OCI-M1 (cell line): ENCODE results near the gene CREB5.

Experiments used
- DNase-seq: peaks from one replicate; lab custom pipeline; 2025; lab: John Stamatoyannopoulos, UW

The CREB5 gene

GRCh38 chr7:28512668-28513440 is 100.5 kb downstream of the CREB5 start:
- DNase-seq = no peak

GRCh38 chr7:28516390-28517172 is 104.3 kb downstream of the CREB5 start:
- no peak for DNase-seq

DNA sequence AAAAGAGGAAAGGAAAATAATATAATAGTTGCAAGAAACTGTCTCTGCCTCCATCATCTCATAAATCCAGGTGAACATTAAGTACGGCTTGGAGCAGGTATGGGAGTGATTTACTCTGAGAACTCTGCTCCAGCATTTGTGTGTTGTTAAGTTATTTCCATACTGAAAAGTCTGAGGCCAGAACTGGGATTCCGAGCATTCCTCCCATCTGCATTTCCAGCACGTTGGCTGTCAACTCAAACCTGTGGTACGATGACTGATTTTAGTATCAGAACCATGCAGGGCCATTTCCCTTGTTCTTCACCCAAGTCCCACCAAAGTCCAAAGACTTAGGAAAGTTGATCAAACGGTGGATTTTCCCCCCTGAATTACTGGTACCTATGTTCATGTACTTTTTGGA is 104.9 kb downstream of the CREB5 start:
- no peak for DNase-seq

DNA sequence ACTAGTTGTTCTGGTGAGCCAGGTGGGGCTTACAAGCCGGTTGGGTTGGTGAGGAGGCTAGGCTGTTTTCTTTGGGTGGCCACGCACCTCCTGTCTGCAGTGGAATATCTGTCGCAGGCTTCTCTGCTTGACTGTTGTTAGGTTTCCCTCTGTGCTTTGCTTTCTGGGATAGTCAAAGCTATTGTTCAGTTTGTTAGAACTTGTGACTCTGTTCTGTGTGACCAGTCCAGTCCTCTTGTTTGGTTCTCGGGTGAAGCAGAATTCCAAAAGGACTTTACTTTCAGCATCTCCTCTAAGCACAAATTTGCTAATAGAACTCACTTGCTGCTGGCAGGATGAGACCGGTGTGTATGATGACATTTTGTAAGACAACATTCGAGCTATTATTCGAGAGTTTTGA is 105.3 kb downstream of the CREB5 start:
- no peak for DNase-seq

- DNase-seq = no peak
These were observed 108.0 kb downstream of the CREB5 start for GRCh38 chr7:28520074-28521015.

DNA sequence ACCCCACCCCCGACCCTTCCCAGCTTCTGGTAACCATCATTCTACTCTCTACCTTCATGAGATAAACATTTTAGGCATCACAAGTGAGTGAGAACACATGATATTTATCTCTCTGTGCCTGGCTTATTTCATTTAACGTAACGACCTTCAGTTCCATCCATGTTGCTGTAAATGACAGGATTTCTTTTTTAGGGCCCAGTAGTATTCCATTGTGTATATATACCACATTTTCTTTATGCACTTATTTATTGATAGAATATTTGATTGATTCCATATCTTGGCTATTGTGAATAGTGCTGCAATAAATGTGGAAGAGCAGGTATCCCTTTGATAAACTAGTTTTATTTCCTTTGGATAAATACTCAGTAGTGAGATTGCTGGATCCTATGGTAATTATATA is 112.7 kb downstream of the CREB5 start:
- no peak for DNase-seq

- DNase-seq = no peak
These were observed 116.6 kb downstream of the CREB5 start for GRCh38 chr7:28528899-28529298.

DNA sequence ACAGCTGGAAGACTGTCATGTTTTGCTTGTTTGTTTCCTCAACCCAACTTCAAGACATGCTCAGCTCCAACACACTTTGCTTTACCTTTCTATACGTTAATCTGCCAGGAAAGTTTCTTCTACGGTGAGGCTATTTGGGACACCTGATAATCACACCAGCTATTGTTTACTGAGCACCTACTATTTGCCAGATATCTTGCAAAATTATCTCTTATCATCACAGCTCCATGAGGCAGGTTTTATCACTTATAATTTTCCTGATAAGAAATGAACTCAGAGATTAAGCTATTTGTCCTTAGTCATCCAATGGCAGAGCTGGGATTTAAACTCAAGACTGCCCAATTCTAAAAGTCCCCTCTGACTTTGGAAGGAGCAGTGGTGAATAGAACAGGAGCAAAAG is 117.4 kb downstream of the CREB5 start:
- no peak for DNase-seq

DNA sequence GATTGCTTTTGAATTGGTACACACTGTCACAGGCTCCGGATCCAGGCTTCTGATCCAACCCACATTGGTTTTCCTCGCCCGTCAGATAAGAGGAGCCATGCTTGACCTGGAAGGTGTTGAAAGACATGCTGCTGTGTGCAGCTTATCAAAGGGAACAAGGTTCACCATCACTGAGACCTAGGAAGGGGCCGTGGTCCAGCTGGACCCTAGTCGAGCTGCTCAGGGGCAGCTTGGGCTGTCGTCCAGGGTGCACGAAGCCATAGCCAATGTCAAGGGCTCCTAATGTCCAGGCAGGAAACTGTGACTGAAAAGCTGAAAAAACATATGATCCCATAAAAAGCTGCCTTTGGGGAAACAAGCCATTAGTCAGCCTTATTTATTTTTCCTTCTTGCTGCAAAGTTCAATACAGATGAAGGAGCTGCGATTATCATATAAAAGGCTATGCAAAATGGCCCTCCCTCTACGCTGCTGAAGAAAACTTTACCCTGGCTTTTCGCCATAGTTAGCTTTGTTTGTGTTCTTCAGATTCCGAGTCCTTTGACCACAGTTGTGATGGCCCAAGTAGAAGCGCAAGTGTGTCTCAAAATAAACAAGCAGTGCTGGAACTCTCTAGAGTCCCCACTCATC is 118.0 kb downstream of the CREB5 start:
- no peak for DNase-seq

DNA sequence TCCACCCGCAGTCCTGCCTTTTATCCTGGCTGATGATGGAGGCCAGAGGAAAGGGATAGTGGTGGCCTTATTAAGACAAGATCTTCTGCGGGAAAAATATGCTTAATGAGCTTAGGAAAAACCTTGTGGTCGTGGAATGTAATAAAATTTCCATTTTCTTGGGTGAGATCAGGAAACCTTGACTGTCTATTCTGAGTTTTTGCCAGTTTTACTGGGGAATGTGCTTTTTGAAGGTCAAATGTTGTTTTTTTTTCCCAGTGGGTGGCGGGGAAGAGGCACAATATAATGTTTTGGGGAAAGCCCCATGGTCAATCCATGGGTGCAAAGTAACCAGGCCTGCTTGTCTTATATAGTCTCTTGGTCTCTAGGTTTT is 118.5 kb downstream of the CREB5 start:
- no peak for DNase-seq

GRCh38 chr7:28531291-28531690 is 119.0 kb downstream of the CREB5 start:
- no peak for DNase-seq

DNA sequence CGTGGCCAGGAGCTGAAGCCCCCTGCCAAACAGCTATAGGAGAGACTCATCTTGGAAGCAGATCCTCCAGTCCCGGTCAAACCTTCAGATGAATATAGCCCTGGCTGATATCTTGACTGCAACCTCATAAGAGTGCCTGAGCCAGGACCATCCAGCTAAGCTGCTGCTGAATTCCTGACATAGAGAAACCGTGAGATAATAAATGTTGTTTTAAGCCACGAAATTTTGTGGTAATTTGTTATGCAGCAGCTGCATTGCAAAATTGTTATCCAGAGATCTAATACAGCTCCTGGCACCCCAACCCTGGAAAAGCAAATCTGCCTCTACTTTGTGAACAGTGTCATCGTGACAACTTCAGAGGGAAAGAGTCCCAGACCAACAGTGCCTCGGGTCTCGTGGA is 119.9 kb downstream of the CREB5 start:
- no peak for DNase-seq

DNA sequence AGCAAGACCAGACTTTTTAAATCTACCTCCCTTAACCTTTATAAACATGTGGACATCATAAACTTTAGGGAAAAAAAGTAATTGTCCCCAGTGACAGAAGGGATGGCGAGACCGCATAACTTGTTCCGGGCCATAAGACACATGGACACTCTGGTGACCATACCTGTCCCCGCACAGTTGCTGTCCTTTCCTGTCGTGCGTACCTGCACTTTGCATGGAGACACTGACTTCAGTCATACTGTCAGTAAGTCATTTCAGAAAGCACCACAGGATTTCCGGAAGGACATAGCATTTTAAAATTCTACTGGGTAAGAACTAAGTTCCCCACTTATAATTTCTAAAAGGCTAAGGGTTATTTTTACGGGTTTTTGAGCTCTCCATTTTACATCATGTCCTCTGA is 120.9 kb downstream of the CREB5 start:
- no peak for DNase-seq

- DNase-seq = no peak
These were observed 121.6 kb downstream of the CREB5 start for GRCh38 chr7:28533731-28534531.

- no peak for DNase-seq
These were observed 123.9 kb downstream of the CREB5 start for GRCh38 chr7:28536259-28536658.

- DNase-seq = no peak
These were observed 127.1 kb downstream of the CREB5 start for GRCh38 chr7:28539289-28539981.

DNA sequence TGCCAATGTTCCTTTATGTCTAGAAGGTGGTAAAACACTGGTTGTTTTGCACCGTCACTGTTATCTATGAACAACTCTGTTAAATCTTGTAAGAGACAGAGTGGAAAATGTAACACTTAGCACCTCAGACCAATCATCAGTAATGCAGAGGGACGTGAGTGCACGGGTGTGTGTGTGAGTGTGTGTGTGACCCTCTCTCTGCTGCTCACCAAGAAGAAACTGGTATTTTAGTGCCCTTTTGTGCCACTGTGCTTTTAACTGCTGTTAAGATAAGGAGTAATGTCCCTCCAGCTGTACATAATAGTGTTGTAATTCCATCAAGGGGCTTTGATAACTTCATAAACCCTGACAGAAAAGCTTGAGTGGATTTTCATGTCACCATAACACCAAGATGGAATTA is 130.1 kb downstream of the CREB5 start:
- DNase-seq = no peak

GRCh38 chr7:28544453-28545117 is 132.3 kb downstream of the CREB5 start:
- DNase-seq = no peak

- DNase-seq = no peak
These were observed 133.7 kb downstream of the CREB5 start for GRCh38 chr7:28546067-28546466.

DNA sequence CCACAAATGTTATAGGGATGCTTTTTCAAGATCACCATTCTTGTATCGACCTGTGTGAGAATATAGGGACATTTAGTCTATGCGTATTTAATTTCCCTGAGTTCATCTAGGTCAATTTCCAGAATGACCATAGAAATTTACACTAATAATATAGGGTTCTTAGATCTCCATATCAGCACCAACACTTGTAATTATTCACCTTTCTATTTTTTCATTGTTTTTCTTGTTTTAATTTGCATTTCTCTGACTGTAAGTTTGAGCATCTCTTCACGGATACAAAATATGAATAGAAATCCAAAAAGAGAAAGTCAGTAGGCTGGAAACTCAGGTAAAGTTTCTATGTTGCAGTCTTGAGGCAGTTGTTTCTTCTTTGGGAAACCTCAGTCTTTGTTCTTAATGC is 134.8 kb downstream of the CREB5 start:
- no peak for DNase-seq
